HEK293 (cell line): ENCODE results near the gene C9orf72.

Experiments used
- CTCF ChIA-PET: fragments of 350-600 bp; formaldehyde crosslinking; extraction: SDS; loops from one replicate; lab custom pipeline; 2021; ENCODE audit warnings: antibody characterized with exemption; lab: Yijun Ruan, JAX
- POLR2A ChIA-PET: fragments of 300-600 bp; formaldehyde crosslinking; extraction: SDS; loops from one replicate; lab custom pipeline; 2020; ENCODE audit warnings: antibody characterized with exemption, inconsistent platforms; lab: Yijun Ruan, JAX
- H3K27ac ChIP-seq: fragments of 200-500 bp; sonication (Bioruptor generic); 2 replicates; pipeline ENCODE4 v1.5.1; 2014; ENCODE audit warnings: low read depth, low read length, control low read depth, inconsistent platforms; ENCODE audit errors: extremely low read depth
- H3K36me3 ChIP-seq, 2 experiments: fragments of 200-500 bp in 1 of 2; sonication (Bioruptor generic) in 1 of 2; 1 replicate in 1 of 2; 2 replicates in 1 of 2; pipeline ENCODE4 v1.5.1; 2014 to 2017; ENCODE audit warnings: inconsistent platforms in 2 of 2, low read length in 2 of 2; ENCODE audit not compliant: control insufficient read depth in 2 of 2, insufficient read depth in 1 of 2
- H3K4me1 ChIP-seq: fragments of 200-500 bp; sonication (Bioruptor generic); 2 replicates; pipeline ENCODE4 v1.5.1; 2014; ENCODE audit warnings: mild to moderate bottlenecking, low read length, inconsistent platforms; ENCODE audit not compliant: control insufficient read depth, insufficient read depth
- H3K4me3 ChIP-seq: 2 replicates; pipeline ENCODE4 v1.5.1; 2011; ENCODE audit warnings: low read depth, mild to moderate bottlenecking, control low read depth, low read length, moderate library complexity
- H3K9me3 ChIP-seq: fragments of 200-500 bp; sonication (Bioruptor generic); 2 replicates; pipeline ENCODE4 v1.5.1; 2014; ENCODE audit warnings: low read depth, low read length, inconsistent platforms; ENCODE audit not compliant: control insufficient read depth, insufficient read depth
- GLI4 ChIP-seq: fragments of 450-650 bp; formaldehyde crosslinking; IDR thresholded peaks from 2 replicates; pipeline ENCODE4 v1.5.1; 2016; ENCODE audit warnings: missing biosample characterization, missing genetic modification characterization
- IKZF3 ChIP-seq: fragments of 450-650 bp; IDR thresholded peaks from 2 replicates; pipeline ENCODE4 v1.5.0; 2018; ENCODE audit warnings: missing biosample characterization, mild to moderate bottlenecking, missing genetic modification characterization, moderate library complexity
- KLF10 ChIP-seq: fragments of 450-650 bp; IDR thresholded peaks from 2 replicates; pipeline ENCODE4 v1.5.1; 2018; ENCODE audit warnings: missing biosample characterization, mild to moderate bottlenecking, missing genetic modification characterization
- KLF7 ChIP-seq: fragments of 450-650 bp; formaldehyde crosslinking; IDR thresholded peaks from 2 replicates; pipeline ENCODE4 v1.5.1; 2016; ENCODE audit warnings: missing biosample characterization, missing genetic modification characterization, borderline replicate concordance
- MZF1 ChIP-seq: fragments of 450-650 bp; formaldehyde crosslinking; IDR thresholded peaks from 2 replicates; pipeline ENCODE4 v1.5.1; 2017; ENCODE audit warnings: missing biosample characterization, missing genetic modification characterization, borderline replicate concordance
- PRDM10 ChIP-seq: fragments of 450-650 bp; formaldehyde crosslinking; IDR thresholded peaks from 2 replicates; pipeline ENCODE4 v1.5.1; 2016; ENCODE audit warnings: missing biosample characterization, missing genetic modification characterization
- YY1 ChIP-seq: fragments of 450-650 bp; formaldehyde crosslinking; IDR thresholded peaks from 2 replicates; pipeline ENCODE4 v1.5.1; 2018; ENCODE audit warnings: missing biosample characterization, missing genetic modification characterization
- ZBTB7A ChIP-seq: fragments of 450-650 bp; formaldehyde crosslinking; IDR thresholded peaks from 2 replicates; pipeline ENCODE4 v1.5.1; 2016; ENCODE audit warnings: low read depth, missing biosample characterization, missing genetic modification characterization
- ZFP37 ChIP-seq: fragments of 450-650 bp; formaldehyde crosslinking; IDR thresholded peaks from 2 replicates; pipeline ENCODE4 v1.5.1; 2016; ENCODE audit warnings: missing biosample characterization, missing genetic modification characterization
- ZFP41 ChIP-seq: fragments of 450-650 bp; formaldehyde crosslinking; IDR thresholded peaks from 2 replicates; pipeline ENCODE4 v1.5.1; 2016; ENCODE audit warnings: missing biosample characterization, missing genetic modification characterization, borderline replicate concordance
- ZNF121 ChIP-seq: fragments of 450-650 bp; formaldehyde crosslinking; IDR thresholded peaks from 2 replicates; pipeline ENCODE4 v1.5.1; 2016; ENCODE audit warnings: missing biosample characterization, missing genetic modification characterization
- ZNF292 ChIP-seq: fragments of 450-650 bp; formaldehyde crosslinking; IDR thresholded peaks from 2 replicates; pipeline ENCODE4 v1.5.1; 2016; ENCODE audit warnings: low read depth, missing biosample characterization, missing genetic modification characterization, borderline replicate concordance
- ZNF354C ChIP-seq: fragments of 450-650 bp; formaldehyde crosslinking; IDR thresholded peaks from 2 replicates; pipeline ENCODE4 v1.5.1; 2016; ENCODE audit warnings: missing biosample characterization, missing genetic modification characterization, low read depth, borderline replicate concordance
- ZNF391 ChIP-seq: fragments of 450-650 bp; formaldehyde crosslinking; IDR thresholded peaks from 2 replicates; pipeline ENCODE4 v1.5.1; 2016; ENCODE audit warnings: low read depth, missing biosample characterization, missing genetic modification characterization, borderline replicate concordance
- ZNF433 ChIP-seq: fragments of 450-650 bp; formaldehyde crosslinking; IDR thresholded peaks from 2 replicates; pipeline ENCODE4 v1.5.1; 2016; ENCODE audit warnings: missing biosample characterization, missing genetic modification characterization, low read depth
- ZNF473 ChIP-seq: fragments of 450-650 bp; formaldehyde crosslinking; IDR thresholded peaks from 2 replicates; pipeline ENCODE4 v1.5.1; 2017; ENCODE audit warnings: missing biosample characterization, missing genetic modification characterization
- ZNF510 ChIP-seq: fragments of 450-650 bp; formaldehyde crosslinking; IDR thresholded peaks from 2 replicates; pipeline ENCODE4 v1.5.1; 2018; ENCODE audit warnings: mild to moderate bottlenecking, missing genetic modification characterization, missing biosample characterization; ENCODE audit not compliant: insufficient replicate concordance
- ZNF513 ChIP-seq: fragments of 450-650 bp; IDR thresholded peaks from 2 replicates; pipeline ENCODE4 v1.5.1; 2018; ENCODE audit warnings: missing biosample characterization, missing genetic modification characterization
- ZNF548 ChIP-seq: fragments of 450-650 bp; formaldehyde crosslinking; IDR thresholded peaks from 2 replicates; pipeline ENCODE4 v1.5.1; 2016; ENCODE audit warnings: missing biosample characterization, missing genetic modification characterization
- ZNF610 ChIP-seq: fragments of 450-650 bp; formaldehyde crosslinking; IDR thresholded peaks from 2 replicates; pipeline ENCODE4 v1.5.1; 2016; ENCODE audit warnings: missing biosample characterization, missing genetic modification characterization, borderline replicate concordance
- ZNF660 ChIP-seq: fragments of 450-650 bp; IDR thresholded peaks from 2 replicates; pipeline ENCODE4 v1.5.1; 2018; ENCODE audit warnings: missing biosample characterization, mild to moderate bottlenecking, missing genetic modification characterization
- ZNF664 ChIP-seq: fragments of 450-650 bp; formaldehyde crosslinking; IDR thresholded peaks from 2 replicates; pipeline ENCODE4 v1.5.1; 2016; ENCODE audit warnings: missing biosample characterization, missing genetic modification characterization
- ZNF830 ChIP-seq: fragments of 450-650 bp; IDR thresholded peaks from 2 replicates; pipeline ENCODE4 v1.5.0; 2018; ENCODE audit warnings: missing biosample characterization, missing genetic modification characterization, low read depth, mild to moderate bottlenecking, moderate library complexity
- ZSCAN18 ChIP-seq: fragments of 450-650 bp; formaldehyde crosslinking; IDR thresholded peaks from 2 replicates; pipeline ENCODE4 v1.5.1; 2016; ENCODE audit warnings: missing biosample characterization, missing genetic modification characterization
- TF ChIP-seq, protein P1 (sequence below): fragments of 450-650 bp; formaldehyde crosslinking; IDR thresholded peaks from 2 replicates; pipeline ENCODE4 v1.5.1; 2017; ENCODE audit warnings: missing biosample characterization, missing genetic modification characterization

C9orf72 gene

DNA sequence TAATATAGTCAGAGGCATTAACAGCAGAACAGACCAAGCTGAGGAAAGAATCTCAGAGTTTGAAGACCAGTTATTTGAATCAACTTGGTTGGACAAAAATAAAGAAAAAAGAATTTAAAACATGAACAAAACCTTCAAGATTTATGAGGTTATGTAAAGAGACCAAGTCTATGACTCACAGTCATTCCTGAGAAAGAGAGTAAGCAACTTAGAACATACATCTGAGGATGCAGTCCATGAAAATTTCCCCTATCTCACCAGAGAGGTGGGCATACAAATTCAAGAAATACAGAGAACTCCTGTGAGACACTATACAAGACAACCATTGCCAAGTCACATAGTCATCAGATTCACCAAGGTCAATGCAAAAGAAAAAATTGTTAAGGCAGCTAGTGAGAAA, 17.4 kb upstream of the C9orf72 start:
- no peak overlapping the region for H3K27ac ChIP-seq
- no peaks in the 10 kb centered on the region for H3K9me3 ChIP-seq
- no peak for TF ChIP-seq ZNF513 (tag by site-specific recombination)
- TF ChIP-seq GLI4 (tag by site-specific recombination) = no peak
- no peak for TF ChIP-seq ZNF473 (tag by site-specific recombination)
- no peak for TF ChIP-seq IKZF3 (tag by site-specific recombination)
- TF ChIP-seq ZNF660 (tag by site-specific recombination) = no peak
- TF ChIP-seq, protein P1, sequence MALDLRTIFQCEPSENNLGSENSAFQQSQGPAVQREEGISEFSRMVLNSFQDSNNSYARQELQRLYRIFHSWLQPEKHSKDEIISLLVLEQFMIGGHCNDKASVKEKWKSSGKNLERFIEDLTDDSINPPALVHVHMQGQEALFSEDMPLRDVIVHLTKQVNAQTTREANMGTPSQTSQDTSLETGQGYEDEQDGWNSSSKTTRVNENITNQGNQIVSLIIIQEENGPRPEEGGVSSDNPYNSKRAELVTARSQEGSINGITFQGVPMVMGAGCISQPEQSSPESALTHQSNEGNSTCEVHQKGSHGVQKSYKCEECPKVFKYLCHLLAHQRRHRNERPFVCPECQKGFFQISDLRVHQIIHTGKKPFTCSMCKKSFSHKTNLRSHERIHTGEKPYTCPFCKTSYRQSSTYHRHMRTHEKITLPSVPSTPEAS (tag by site-specific recombination) = no peak
- TF ChIP-seq ZNF830 (tag by site-specific recombination) = no peak
- TF ChIP-seq MZF1 = no peak
- CTCF ChIA-PET = interaction anchor here (0.7 to 0.8 kb wide), 3 partner anchors 10 to 362 kb away, joined by 3 to 4 read pairs (median 3); no protein-coding TSS in a partner anchor
- POLR2A ChIA-PET = no interaction called here
- no peak overlapping the region for H3K4me3 ChIP-seq
- no peaks in the 10 kb centered on the region for H3K4me1 ChIP-seq
- H3K36me3 ChIP-seq = no peaks in the 10 kb centered on the region

DNA sequence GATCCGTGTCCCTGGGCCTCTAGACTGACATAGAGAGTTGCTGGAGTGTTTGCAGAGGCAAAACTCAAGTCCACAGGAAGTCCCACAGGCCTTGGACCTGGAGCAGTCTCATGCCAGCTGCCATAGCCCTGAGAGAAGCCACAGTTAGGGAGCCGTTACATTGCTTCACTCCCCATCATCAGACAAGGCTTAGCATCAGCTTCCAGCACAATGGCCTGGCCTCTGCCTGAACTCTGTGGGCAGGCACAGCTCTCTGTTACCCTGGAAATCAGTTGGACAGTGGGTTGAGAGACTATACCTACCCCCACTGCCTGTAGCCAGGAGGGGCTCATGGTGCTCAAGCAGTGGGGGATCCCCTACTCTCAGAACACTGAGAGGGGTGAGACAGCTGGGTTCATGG, 16.2 kb upstream of the C9orf72 start:
- H3K36me3 ChIP-seq = no peaks in the 10 kb centered on the region
- no peaks in the 10 kb centered on the region for H3K9me3 ChIP-seq
- no peak overlapping the region for H3K27ac ChIP-seq
- ChIA-PET POLR2A (no interaction called here), CTCF (no interaction called here)
- no peak for TF ChIP-seq ZNF433 (tag by site-specific recombination)
- no peak for TF ChIP-seq ZNF610
- no peak for TF ChIP-seq KLF7 (tag by site-specific recombination)
- TF ChIP-seq ZSCAN18 (tag by site-specific recombination) = no peak
- no peak for TF ChIP-seq ZNF121 (tag by site-specific recombination)
- no peak overlapping the region for H3K4me3 ChIP-seq
- H3K4me1 ChIP-seq = no peaks in the 10 kb centered on the region

DNA sequence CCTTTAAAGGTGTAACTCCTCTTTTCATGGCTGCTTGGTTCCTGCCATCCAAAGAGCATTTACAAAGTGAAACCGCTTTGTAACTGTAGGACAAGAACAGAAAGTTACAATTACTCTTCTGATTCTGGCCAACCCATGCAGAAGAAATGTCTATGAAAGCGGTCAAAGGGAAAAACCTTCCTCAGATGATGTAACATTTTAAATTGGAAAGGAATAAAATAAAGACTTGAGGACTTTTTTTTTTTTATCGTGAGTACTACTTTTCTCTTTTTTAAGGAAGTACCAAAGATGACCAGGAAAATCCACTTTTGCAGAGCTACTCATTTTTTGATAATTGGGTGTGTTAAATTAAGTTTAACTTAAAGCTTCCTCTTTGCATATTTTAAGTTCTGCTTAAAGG, 13.0 kb upstream of the C9orf72 start:
- Histone ChIP-seq H3K36me3 (no peaks in the 10 kb centered on the region), H3K4me1 (no peaks in the 10 kb centered on the region), H3K27ac (no peak overlapping the region), H3K4me3 (no peak overlapping the region), H3K9me3 (no peaks in the 10 kb centered on the region)
- no peak for TF ChIP-seq YY1 (tag by site-specific recombination)
- TF ChIP-seq KLF10 (tag by site-specific recombination) = no peak
- TF ChIP-seq ZFP37 (tag by site-specific recombination) = no peak
- no peak for TF ChIP-seq ZFP41 (tag by site-specific recombination)
- TF ChIP-seq ZNF664 (tag by site-specific recombination) = no peak
- TF ChIP-seq ZNF548 (tag by site-specific recombination) = no peak
- no peak for TF ChIP-seq ZNF391 (tag by site-specific recombination)
- no peak for TF ChIP-seq ZNF292 (tag by site-specific recombination)
- TF ChIP-seq ZBTB7A = no peak
- no peak for TF ChIP-seq ZNF354C (tag by site-specific recombination)
- no peak for TF ChIP-seq ZNF510
- no peak for TF ChIP-seq PRDM10
- ChIA-PET POLR2A (interaction anchor here (1.5 kb wide), 1 partner anchor 13 kb away, joined by 3 read pairs; the partner anchor contains the start of gene C9orf72), CTCF (no interaction called here)
